ENCODE data around the gene PCSK4.

PCSK4 gene

DNA sequence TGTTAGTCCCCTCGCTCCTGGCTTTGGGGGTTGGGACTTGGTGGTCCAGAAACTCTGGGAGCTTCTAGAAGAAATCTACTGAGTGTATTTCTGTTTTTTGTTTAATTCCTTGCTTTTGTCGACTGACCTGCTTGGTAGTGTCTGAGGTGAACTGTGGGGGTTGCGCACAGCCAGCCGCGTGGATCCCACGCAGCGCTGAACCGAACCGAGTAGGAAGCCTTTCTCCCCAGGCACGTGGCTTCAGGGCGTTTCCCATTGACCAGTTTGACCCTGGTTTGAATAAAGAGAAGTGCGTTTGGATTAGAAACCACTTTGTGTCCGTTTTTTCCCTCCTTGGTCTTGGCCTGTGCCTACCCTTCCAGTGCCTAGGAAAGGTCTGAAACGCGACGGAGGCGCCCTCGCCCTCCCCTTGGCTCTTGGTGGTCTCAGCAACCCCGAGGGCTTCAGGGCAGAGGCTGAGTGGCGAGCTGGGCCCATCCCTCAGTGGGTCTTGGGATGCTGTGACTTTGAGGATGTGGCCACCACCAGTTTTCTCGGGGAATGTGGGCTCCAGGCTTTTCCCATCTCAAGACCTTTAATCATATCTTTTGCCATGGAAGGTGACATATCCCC, 54.7 kb downstream of the PCSK4 start:
- DNase-seq = no peak

DNA sequence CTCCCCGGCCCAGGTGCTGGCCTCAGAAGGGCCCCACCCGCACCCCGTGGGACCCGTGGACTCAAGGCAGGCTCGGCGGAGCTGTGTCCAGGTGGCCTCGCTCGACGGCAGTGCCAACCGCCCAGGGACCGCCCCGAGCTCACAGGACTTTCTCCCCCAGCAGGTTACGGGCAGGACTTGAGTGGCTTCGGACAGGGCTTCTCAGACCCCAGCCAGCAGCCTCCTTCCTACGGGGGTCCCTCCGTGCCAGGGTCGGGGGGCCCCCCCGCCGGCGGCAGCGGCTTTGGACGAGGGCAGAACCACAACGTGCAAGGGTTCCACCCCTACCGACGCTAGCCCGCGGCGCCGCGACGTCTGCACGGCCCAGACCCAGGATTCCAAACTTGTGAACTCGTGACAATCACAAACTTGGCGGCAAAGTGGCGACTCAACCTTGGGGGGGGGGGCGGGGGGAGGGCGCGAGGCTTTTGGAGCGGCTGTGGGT, 55.5 kb downstream of the PCSK4 start:
- DNase-seq = no peak

DNA sequence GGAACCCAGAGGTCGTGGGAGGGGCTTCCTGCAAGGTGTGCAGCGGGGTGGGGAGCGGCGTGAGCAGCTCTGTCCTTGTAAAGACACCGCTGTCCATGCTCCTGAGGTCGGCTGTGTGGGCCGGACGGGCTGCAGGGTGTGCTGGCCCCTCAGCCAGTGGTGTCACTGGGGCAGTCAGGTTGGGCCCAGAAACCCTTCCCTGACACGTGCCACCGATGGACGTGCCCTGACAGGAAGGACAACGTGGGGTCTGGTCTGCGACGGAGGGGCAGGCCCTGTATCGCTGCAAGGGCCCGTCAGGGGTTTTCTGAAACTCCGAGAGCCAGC, 56.1 kb downstream of the PCSK4 start:
- no peak for DNase-seq

DNA sequence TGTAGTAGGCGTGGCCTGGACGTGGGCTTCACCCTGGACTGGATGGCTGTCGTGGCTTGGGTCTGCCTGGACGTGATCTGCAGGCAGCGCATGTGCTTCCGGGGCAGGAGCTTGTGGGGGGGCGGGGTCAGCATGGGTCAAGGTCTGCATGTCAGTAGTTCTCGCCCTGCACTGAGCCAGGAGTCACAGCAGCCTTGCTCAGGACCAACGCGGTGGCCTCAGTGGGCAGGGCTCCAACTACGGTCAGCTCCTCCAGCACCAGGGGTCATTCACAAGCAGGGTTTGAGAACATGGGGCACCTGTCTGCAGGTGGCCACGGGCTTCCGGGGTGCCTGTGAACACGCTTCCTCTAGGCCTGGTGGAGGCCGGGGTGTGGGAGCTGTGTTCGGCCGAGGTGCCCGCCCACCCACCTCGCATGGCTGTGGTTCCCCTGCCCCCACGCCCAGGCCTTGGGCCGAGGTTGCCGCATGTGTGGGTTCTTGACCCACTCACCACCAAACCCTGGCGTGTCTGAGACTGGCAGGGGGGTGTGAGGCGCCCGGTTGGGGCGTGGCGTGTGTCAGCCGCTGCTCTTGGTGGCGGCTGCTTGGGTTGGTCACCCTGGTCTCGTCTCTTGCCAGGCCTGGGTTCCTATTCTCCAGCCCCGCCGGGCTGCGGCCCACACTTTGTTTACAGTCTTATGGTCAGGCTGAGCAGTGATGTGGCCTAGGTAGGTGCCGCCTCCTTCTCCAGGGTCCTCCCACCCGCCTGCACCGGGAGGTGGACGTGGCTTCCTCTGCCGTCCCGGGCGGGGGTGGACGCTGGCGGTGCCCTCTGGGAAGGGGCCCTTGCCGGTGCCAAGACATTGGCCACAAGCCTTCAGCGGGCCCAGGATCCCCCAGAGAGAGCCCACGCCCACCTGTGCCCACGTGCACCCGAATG, 56.8 kb downstream of the PCSK4 start:
- no peak for DNase-seq

DNA sequence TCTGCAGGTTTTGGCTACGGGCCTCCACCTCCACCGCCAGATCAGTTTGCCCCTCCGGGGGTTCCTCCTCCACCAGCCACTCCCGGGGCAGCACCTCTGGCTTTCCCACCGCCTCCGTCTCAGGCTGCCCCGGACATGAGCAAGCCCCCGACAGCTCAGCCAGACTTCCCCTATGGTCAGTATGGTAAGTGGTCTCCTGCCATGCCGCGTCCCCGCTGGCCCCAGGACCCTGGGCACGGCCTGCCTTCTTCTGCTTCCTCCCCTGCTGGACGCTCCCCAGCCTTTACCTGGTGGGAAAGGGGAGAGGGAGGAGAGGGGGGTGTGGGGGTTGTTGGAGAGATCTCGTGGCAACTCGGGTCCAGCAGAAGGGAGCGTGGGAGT, 57.7 kb downstream of the PCSK4 start:
- no peak for DNase-seq

DNA sequence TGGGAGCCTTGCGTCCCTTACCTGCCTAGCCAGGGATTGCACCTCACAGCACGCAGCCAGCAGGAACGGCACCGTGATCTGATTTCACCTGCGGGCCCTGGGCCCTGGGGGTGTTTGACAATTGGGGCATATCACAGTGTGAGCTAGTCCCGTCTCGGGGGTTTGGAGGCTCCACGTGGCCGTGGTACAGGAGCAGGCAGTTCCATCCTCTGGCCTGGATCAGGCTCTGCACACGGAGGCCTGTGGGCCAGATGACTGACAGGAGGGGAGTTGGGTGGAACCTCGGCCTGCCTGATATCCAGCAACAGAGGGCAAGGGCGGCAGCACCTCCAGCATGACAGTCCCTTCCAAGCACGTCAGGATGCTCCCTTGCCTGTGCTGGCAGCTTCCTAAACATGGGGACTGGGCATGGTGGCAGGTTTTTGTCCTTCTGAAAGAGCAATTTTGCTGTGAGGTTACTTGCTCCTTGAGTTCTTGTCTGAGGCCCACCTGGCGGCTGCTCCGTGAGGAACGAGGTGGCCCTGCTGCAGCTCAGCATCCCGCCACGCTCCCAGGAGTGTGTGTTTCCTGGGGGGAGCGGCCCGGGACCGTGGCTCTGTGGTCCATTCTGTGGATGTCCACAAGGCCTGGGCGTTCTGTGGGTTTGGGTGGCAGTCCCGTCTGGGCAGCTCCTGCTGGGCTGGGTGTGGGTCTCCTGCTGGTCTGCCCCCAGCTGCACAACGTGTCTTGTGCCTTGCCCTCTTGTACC, 58.2 kb downstream of the PCSK4 start:
- DNase-seq = no peak

All from activated CD4-positive, CD25-positive, alpha-beta regulatory T cell treated with anti-CD3 and anti-CD28 coated beads, Interleukin-2, amount 50 U/mL, for 72 hours (primary cell).